Calu3 (cell line): ENCODE data around the gene CACNA1C. TPM values are rescaled to one million over a fixed set of nuclear protein-coding genes. Genes with fewer than 3 reads are reported as not detected.

Experiments
- BruUV-seq: library from RNA; stranded (reverse); fragments of 400-500 nt; replicated peaks from 2 replicates; lab custom pipeline; 2021; lab: Mats Ljungman, UMichigan
- CTCF ChIA-PET: fragments of 300-600 bp; sonication (Branson Sonifier 250); formaldehyde crosslinking; loops from one replicate; lab custom pipeline; 2022; ENCODE audit warnings: antibody characterized with exemption; lab: Charles Lee
- DNase-seq: peaks from one replicate; pipeline ENCODE4 v3.0.0; 2022
- H3K27ac Mint-ChIP-seq: one replicate; pipeline ENCODE4 v1.8.0; 2022; ENCODE audit warnings: mixed read lengths; ENCODE audit not compliant: unreplicated experiment
- H3K27me3 Mint-ChIP-seq: one replicate; pipeline ENCODE4 v1.8.0; 2022; ENCODE audit warnings: mixed read lengths; ENCODE audit not compliant: unreplicated experiment
- H3K36me3 Mint-ChIP-seq: one replicate; pipeline ENCODE4 v1.8.0; 2022; ENCODE audit warnings: mild to moderate bottlenecking, moderate library complexity, mixed read lengths; ENCODE audit not compliant: insufficient read depth, unreplicated experiment
- H3K4me1 Mint-ChIP-seq: one replicate; pipeline ENCODE4 v1.8.0; 2022; ENCODE audit warnings: mild to moderate bottlenecking, low read depth, mixed read lengths; ENCODE audit not compliant: unreplicated experiment
- H3K4me3 Mint-ChIP-seq: one replicate; pipeline ENCODE4 v1.8.0; 2022; ENCODE audit warnings: mild to moderate bottlenecking, low read depth, moderate library complexity, mixed read lengths; ENCODE audit not compliant: unreplicated experiment
- H3K9me3 Mint-ChIP-seq: one replicate; pipeline ENCODE4 v1.8.0; 2022; ENCODE audit warnings: low read depth, mixed read lengths; ENCODE audit not compliant: unreplicated experiment
- CTCF ChIP-seq: fragments of 200-600 bp; IDR thresholded peaks from one replicate; pipeline ENCODE4 v1.8.0; 2022; ENCODE audit warnings: antibody characterized with exemption; ENCODE audit not compliant: unreplicated experiment
- intact Hi-C: fragments of 100-400 bp; cut with micrococcal nuclease; formaldehyde crosslinking; loops from one replicate; pipeline ENCODE4 v1.10.0; 2022; ENCODE audit not compliant: unreplicated experiment
- total RNA-seq: library from RNA; stranded (reverse); gene quantifications from 2 replicates; pipeline ENCODE4 v1.2.3, GENCODE V29; 2022

Gene CACNA1C
- total RNA-seq, 1 experiment from 2014 or later: not detected

GRCh38 chr12:2120982-2121758, 68.4 kb downstream of the CACNA1C start:
- CTCF ChIA-PET: interaction anchor here (0.7 kb wide), 1 partner anchor 99 kb away, joined by 3 read pairs; no protein-coding TSS in a partner anchor
- Mint-ChIP-seq H3K4me1 (no peaks in the 10 kb centered on the region), H3K36me3 (no peaks in the 10 kb centered on the region), H3K4me3 (no peak overlapping the region), H3K27ac (no peak overlapping the region), H3K9me3 (no peaks in the 10 kb centered on the region), H3K27me3 (peaks cover 86% of the 10 kb centered on the region)
- intact Hi-C loops: no loop called here
- DNase-seq: no peak
- TF ChIP-seq CTCF: no peak
- no TSS peak for BruUV-seq

DNA sequence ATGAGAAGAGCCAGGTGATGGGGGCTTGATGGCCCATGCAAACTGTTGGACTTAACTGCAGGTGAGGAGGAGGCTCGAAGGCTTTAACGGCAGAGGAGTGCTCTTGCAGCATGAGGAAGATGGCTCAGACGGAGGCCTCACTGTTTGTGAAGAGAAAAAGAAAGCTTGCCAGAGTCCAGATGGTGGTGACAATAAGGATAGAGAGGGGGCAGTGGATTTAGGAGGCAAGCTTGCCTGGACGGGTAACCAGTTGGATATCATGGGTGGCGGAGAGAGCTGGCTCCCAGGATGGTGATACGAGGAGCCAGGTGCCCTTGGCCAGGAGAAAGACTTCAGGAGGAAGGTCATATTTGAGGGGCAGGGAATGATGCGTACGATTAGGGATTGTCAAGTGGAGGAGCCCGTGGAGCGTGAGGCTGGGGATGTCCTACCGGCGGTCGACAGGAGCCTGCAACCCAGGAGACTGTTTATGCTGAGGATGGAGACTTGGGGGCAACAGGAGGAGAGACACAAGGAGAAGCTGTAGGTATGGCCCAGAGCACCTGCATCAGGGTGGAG, 71.8 kb downstream of the CACNA1C start:
- intact Hi-C loops: no loop called here

DNA sequence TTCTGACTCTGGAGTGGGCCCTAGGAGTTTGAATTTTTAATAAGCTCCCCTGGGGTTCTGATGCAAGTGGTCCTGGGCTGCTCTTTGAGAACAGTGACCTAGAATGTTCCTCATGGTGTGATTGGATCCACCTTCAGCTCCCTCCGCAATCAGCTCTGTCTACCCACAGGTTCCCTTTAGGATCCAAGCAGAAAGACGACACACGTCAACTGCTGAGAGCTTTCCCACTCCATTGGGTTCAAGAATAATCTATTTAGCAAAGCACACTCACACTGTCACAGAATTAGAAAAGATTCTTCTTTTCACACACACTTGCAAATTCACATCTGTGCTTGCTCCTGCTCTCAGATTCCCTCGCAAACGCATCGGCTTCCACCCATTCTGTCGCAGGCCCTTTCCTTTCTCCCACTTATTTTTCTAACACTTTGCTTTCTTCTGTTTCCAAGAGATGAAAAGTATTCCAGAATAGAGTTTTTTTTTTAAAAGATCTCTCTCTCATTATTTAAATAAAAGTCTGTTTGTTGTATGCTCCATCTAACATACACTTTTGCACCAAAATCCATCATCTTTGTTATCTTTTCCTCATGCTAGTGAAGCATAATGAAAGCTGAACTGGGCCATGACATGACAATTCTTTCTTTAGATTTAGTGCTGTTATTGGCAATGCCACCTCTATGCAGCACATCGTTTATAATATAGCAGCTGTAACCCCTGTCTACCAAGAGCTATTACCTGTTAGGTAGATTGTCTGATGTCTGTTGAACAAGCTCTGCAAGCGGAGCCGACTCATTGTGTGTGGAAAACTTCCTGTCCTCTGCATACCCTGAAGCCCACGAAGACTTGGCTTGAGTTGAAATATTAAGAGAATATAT, 73.1 kb downstream of the CACNA1C start:
- no TSS peak for BruUV-seq
- H3K36me3 Mint-ChIP-seq: no peaks in the 10 kb centered on the region
- H3K4me1 Mint-ChIP-seq: no peaks in the 10 kb centered on the region
- H3K9me3 Mint-ChIP-seq: no peaks in the 10 kb centered on the region
- intact Hi-C loops: no loop called here
- CTCF ChIA-PET: interaction anchor here (0.6 kb wide), 2 partner anchors 759 to 1876 kb away, joined by 3 to 4 read pairs; no protein-coding TSS in a partner anchor
- no peak for DNase-seq
- TF ChIP-seq CTCF: no peak
- H3K4me3 Mint-ChIP-seq: no peak overlapping the region
- peaks cover 87% of the 10 kb centered on the region for H3K27me3 Mint-ChIP-seq
- no peak overlapping the region for H3K27ac Mint-ChIP-seq

More for the DNA sequence above, 71.8 kb downstream of the CACNA1C start:
- H3K27ac Mint-ChIP-seq: no peak overlapping the region
- peaks cover 100% of the 10 kb centered on the region for H3K27me3 Mint-ChIP-seq
- CTCF ChIA-PET: no interaction called here
- H3K9me3 Mint-ChIP-seq: no peaks in the 10 kb centered on the region
- no peak for TF ChIP-seq CTCF
- no peak for DNase-seq
- H3K4me1 Mint-ChIP-seq: no peaks in the 10 kb centered on the region
- BruUV-seq: no TSS peak
- H3K4me3 Mint-ChIP-seq: no peak overlapping the region
- H3K36me3 Mint-ChIP-seq: no peaks in the 10 kb centered on the region

DNA sequence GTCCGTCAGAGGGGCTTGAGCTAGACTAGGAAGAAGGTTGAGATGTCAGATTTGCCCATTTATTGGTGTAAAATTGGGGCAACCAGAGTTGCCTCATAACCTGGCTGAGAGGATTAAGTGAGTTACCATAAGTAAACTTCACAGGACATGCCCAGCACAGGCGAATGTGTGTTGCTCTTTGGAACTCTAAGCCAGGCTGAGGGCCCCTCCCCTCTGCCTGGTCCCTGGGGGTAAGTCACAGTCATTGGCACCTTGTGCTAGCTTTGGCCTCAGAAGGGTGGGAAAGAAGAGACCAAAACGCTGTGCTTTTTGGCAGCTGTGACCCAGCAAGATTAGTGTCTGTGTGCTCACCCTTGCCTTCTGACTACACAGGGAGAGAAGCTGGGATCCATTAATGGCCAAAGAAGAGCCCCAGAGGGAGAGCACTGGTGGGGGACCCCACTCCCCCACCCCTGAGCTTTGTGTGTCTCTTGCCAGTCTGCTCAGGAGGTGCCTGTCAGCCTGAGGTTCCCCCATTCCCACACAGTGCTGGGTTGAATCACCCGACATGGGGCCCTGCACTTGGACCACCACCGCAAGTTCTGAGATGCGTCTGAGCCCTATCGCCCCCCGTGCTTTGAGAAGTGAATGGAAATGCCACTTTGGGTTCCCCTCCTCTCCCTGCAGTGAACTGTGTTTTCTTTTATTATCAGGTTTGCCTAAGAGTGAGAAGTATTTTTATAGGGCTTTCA, 74.1 kb downstream of the CACNA1C start:
- no peaks in the 10 kb centered on the region for H3K9me3 Mint-ChIP-seq
- DNase-seq: no peak
- CTCF ChIA-PET: interaction anchor here (0.5 kb wide), 1 partner anchor 1350 kb away, joined by 4 read pairs; no protein-coding TSS in a partner anchor
- peaks cover 78% of the 10 kb centered on the region for H3K27me3 Mint-ChIP-seq
- no peak overlapping the region for H3K27ac Mint-ChIP-seq
- H3K4me3 Mint-ChIP-seq: no peak overlapping the region
- intact Hi-C loops: no loop called here
- no TSS peak for BruUV-seq
- no peaks in the 10 kb centered on the region for H3K4me1 Mint-ChIP-seq
- no peak for TF ChIP-seq CTCF
- no peaks in the 10 kb centered on the region for H3K36me3 Mint-ChIP-seq
